RWPE2 (cell line): ENCODE results near the gene OPRM1.

Experiments used
- ATAC-seq: fragments of 200-7000 bp; cut with Tn5 transposase; 3 replicates; pipeline ENCODE4 v1.9.1; 2021; ENCODE audit warnings: low read depth
- DNase-seq: peaks from one replicate; pipeline ENCODE4 v3.0.0-alpha.2; 2020; ENCODE audit warnings: low spot score
- H3K27ac ChIP-seq: fragments of 450-650 bp; 2 replicates; pipeline ENCODE4 v1.5.1; 2017; ENCODE audit warnings: mild to moderate bottlenecking; ENCODE audit not compliant: poor library complexity, severe bottlenecking
- H3K27me3 ChIP-seq: fragments of 250-450 bp; sonication (Bioruptor Pico); 2 replicates; pipeline ENCODE4 v1.5.1; 2021; ENCODE audit warnings: mild to moderate bottlenecking, moderate library complexity; ENCODE audit not compliant: insufficient read depth, poor library complexity, severe bottlenecking
- H3K36me3 ChIP-seq: fragments of 250-450 bp; sonication (Bioruptor Pico); 2 replicates; pipeline ENCODE4 v1.5.1; 2020; ENCODE audit warnings: low read depth, mild to moderate bottlenecking, moderate library complexity
- H3K4me1 ChIP-seq: fragments of 250-450 bp; sonication (Bioruptor Pico); 2 replicates; pipeline ENCODE4 v1.5.1; 2021; ENCODE audit warnings: mild to moderate bottlenecking, moderate library complexity; ENCODE audit not compliant: insufficient read depth, poor library complexity, severe bottlenecking
- H3K4me3 ChIP-seq: fragments of 250-450 bp; sonication (Bioruptor Pico); 2 replicates; pipeline ENCODE4 v1.5.1; 2021; ENCODE audit warnings: mild to moderate bottlenecking, moderate library complexity; ENCODE audit not compliant: severe bottlenecking
- H3K9me3 ChIP-seq: fragments of 250-450 bp; sonication (Bioruptor Pico); 2 replicates; pipeline ENCODE4 v1.5.1; 2021; ENCODE audit warnings: mild to moderate bottlenecking, moderate library complexity; ENCODE audit not compliant: severe bottlenecking
- TF ChIP-seq, protein P1 (sequence below): fragments of 450-650 bp; IDR thresholded peaks from one replicate; pipeline ENCODE4 v1.5.1; 2017; ENCODE audit warnings: mild to moderate bottlenecking, moderate library complexity; ENCODE audit not compliant: poor library complexity, severe bottlenecking

The OPRM1 gene

DNA sequence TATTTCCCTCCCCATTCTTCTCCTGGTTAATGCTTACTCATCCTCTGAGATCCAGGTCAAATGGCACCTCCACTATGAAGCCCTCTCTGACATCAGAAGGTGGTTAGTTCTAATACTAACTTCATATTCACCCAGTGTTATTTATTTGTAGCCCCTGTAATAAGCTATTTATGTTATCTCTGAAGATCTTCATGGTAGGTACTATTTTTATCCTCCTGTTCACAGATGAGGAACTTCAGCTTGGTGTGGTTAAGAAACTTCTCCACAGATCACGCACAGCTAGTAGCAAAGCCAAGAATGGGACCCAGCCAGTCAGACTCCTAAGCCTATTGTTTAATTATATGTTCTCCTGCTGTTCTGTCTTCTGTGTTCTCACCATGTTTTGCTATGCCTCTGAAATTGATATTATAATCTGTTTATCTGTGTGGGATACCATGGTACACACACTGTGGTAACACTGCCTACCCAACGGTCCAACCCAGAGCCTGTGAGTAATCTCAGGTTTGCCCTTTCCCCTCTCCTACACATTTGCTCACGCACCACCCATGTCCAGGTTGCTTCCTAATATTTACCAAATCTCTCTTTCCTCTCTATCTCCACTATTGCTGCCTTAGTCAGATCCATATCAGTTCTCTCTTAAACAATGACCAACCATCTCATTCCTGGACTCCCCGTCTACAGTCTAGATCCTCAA is 219.2 kb downstream of the OPRM1 start:
- Histone ChIP-seq H3K4me3 (no peak overlapping the region), H3K36me3 (no peaks in the 10 kb centered on the region), H3K27me3 (no peaks in the 10 kb centered on the region), H3K9me3 (peaks cover 2% of the 10 kb centered on the region), H3K27ac (no peak overlapping the region), H3K4me1 (no peaks in the 10 kb centered on the region)
- TF ChIP-seq, protein P1, sequence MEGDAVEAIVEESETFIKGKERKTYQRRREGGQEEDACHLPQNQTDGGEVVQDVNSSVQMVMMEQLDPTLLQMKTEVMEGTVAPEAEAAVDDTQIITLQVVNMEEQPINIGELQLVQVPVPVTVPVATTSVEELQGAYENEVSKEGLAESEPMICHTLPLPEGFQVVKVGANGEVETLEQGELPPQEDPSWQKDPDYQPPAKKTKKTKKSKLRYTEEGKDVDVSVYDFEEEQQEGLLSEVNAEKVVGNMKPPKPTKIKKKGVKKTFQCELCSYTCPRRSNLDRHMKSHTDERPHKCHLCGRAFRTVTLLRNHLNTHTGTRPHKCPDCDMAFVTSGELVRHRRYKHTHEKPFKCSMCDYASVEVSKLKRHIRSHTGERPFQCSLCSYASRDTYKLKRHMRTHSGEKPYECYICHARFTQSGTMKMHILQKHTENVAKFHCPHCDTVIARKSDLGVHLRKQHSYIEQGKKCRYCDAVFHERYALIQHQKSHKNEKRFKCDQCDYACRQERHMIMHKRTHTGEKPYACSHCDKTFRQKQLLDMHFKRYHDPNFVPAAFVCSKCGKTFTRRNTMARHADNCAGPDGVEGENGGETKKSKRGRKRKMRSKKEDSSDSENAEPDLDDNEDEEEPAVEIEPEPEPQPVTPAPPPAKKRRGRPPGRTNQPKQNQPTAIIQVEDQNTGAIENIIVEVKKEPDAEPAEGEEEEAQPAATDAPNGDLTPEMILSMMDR, result no peak
- no peak for DNase-seq
- ATAC-seq, result no peak

DNA sequence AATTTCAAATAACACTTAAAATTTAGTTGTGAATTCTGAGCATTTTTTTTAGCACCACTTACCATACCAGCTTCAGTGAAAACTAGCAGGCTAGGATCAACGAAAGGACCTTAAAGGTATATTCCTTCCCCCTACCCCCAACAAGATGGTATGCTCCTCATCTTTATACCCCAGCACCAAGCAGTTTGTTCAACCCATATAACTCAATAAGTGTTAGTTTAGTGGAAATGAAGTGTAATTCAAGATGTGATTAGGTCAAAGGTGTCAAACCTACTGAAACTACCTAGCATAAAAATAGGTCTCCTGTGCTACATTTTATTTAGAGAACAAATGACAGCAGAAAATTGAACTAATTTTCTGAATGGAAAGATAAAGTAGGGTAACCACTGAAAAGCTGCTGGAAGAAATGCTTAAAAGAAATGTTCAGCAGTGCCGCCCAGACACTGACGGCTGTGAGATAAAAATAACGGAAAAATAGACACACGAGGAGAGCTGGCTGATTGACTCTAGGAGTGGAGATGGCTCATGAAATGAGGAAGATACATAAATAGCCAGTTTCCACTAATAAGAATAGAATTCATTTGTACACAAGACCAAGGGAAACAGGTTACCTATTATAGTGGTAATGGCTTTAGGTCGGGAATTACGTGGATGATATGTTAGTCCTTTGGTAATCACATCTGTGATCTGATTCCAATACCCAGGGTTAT is 222.8 kb downstream of the OPRM1 start:
- Histone ChIP-seq H3K27ac (no peak overlapping the region), H3K36me3 (no peaks in the 10 kb centered on the region), H3K9me3 (no peaks in the 10 kb centered on the region), H3K27me3 (no peaks in the 10 kb centered on the region), H3K4me1 (no peaks in the 10 kb centered on the region), H3K4me3 (no peak overlapping the region)
- DNase-seq (no peak), ATAC-seq (no peak)
- TF ChIP-seq, protein P1, result no peak

DNA sequence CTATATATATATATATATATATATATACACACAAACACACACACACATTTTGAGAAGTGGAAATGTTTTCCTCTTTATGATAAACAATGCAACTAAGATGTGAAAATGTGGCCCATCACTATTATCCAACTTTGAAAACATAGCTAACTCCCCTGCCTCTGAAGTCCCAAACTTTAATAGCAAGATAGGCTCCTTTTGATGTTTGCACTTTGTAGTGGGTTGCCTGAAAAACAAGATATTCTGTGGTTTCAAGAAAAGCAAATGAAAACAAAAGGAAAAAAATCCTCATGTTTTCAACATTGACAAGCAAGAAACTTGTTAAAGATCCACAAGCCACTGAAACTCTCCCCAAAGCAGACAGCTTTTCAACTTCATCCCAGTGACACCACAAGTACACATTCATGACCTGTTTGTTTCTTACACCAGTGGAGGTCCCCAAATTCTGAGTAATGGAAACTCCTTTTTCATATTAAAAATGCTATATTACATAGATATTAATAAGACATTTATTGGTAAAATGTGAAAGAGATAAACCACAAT is 227.6 kb downstream of the OPRM1 start:
- TF ChIP-seq, protein P1, result no peak
- H3K27me3 ChIP-seq, result no peaks in the 10 kb centered on the region
- no peaks in the 10 kb centered on the region for H3K9me3 ChIP-seq
- H3K27ac ChIP-seq, result no peak overlapping the region
- peaks cover 4% of the 10 kb centered on the region for H3K4me1 ChIP-seq
- H3K4me3 ChIP-seq, result no peak overlapping the region
- DNase-seq (no peak), ATAC-seq (no peak)
- H3K36me3 ChIP-seq, result no peaks in the 10 kb centered on the region

DNA sequence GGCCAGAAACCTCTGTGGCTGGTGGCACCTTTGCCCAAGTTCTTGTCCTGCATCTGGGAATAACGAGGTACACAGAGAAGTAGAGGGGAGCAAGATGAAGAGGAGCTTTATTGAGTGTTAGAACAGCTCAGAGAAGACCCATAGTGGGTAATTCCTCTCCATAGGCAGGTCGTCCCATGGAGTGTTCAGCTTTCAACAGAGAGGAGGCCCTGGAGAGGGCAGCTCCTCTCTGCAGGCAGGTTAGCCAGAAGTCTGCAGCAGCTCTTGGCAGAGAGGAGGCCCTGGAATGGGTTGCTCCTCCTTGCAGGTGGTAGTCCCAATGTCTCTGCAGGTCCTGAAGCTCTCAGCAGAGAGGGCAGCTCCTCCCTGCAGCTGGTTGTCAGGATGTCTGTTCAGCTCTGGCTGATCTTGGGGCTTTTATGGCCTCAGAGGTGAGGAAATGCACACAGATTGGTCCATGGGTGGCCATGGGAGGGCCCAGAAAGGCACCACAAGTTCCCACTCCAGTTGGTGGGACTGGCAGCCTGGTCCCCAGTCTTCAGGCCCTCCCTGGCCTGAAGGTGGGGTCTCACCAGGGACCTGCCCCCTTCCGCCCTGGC is 228.6 kb downstream of the OPRM1 start:
- no peak overlapping the region for H3K27ac ChIP-seq
- H3K27me3 ChIP-seq, result no peaks in the 10 kb centered on the region
- H3K9me3 ChIP-seq, result no peaks in the 10 kb centered on the region
- ATAC-seq (no peak), DNase-seq (no peak)
- no peak overlapping the region for H3K4me3 ChIP-seq
- no peaks in the 10 kb centered on the region for H3K36me3 ChIP-seq
- TF ChIP-seq, protein P1, result no peak
- peaks cover 4% of the 10 kb centered on the region for H3K4me1 ChIP-seq
